K562 (cell line): ENCODE measurements around the gene POC5. TPM values are rescaled to one million over a fixed set of nuclear protein-coding genes. Genes with fewer than 3 reads are reported as not detected.

Experiments used
- ARID4B ChIP-seq: sonication (generic); formaldehyde crosslinking; IDR thresholded peaks from 2 replicates; pipeline ENCODE4 v1.8.0; 2022; ENCODE audit warnings: mild to moderate bottlenecking, missing genetic modification reagents
- BCL6 ChIP-seq: fragments of 250-450 bp; sonication (Bioruptor Pico); IDR thresholded peaks from 2 replicates; pipeline ENCODE4 v1.4.0; 2020
- CCNT2 ChIP-seq: IDR thresholded peaks from 2 replicates; pipeline ENCODE4 v1.6.1; 2011; ENCODE audit warnings: borderline replicate concordance, low read depth, mild to moderate bottlenecking, moderate library complexity, mixed read lengths, low read length; ENCODE audit not compliant: insufficient read length; ENCODE audit errors: extremely low read depth
- CHD1 ChIP-seq: fragments of 200-600 bp; sonication (generic); IDR thresholded peaks from one replicate; pipeline ENCODE4 v1.6.1; 2012; ENCODE audit warnings: mild to moderate bottlenecking, moderate library complexity, low read length, inconsistent platforms
- CHD2 ChIP-seq: IDR thresholded peaks from 2 replicates; pipeline ENCODE4 v1.6.1; 2011; ENCODE audit warnings: low read depth, low read length
- DDX20 ChIP-seq: fragments of 450-650 bp; IDR thresholded peaks from 2 replicates; pipeline ENCODE4 v1.6.1; 2016; ENCODE audit warnings: missing genetic modification characterization, low read depth, mild to moderate bottlenecking, missing compliant biosample characterization, moderate library complexity
- IFI16 ChIP-seq: fragments of 250-450 bp; sonication (Bioruptor Pico); IDR thresholded peaks from 2 replicates; pipeline ENCODE4 v2.1.2; 2022; ENCODE audit warnings: mild to moderate bottlenecking, inconsistent platforms
- KDM1A ChIP-seq, 2 experiments: fragments of 450-650 bp; IDR thresholded peaks; 2 replicates each; pipeline ENCODE4 v1.6.1; 2016; ENCODE audit warnings: mild to moderate bottlenecking in 2 of 2
- MAZ ChIP-seq, 2 experiments: fragments of 450-650 bp in 1 of 2; sonication (generic) in 1 of 2; formaldehyde crosslinking; IDR thresholded peaks in 1 of 2; conservative IDR thresholded peaks in 1 of 2; 2 replicates each; pipeline versions ENCODE4 v1.4.0 to v1.5.0; 2020; ENCODE audit warnings: mild to moderate bottlenecking in 1 of 2, missing genetic modification reagents in 1 of 2
- NR2F6 ChIP-seq: fragments of 450-650 bp; formaldehyde crosslinking; IDR thresholded peaks from 2 replicates; pipeline ENCODE4 v1.4.0; 2020; ENCODE audit warnings: mild to moderate bottlenecking
- POLR2AphosphoS5 ChIP-seq: IDR thresholded peaks from 2 replicates; pipeline ENCODE4 v1.6.1; 2011; ENCODE audit warnings: mild to moderate bottlenecking, low read depth, low read length, moderate library complexity; ENCODE audit not compliant: control insufficient read depth, insufficient read depth
- PTTG1 ChIP-seq: fragments of 450-650 bp; IDR thresholded peaks from 2 replicates; pipeline ENCODE4 v1.6.1; 2016; ENCODE audit warnings: low read depth, mild to moderate bottlenecking, missing genetic modification characterization, missing compliant biosample characterization
- RNF2 ChIP-seq: sonication (generic); IDR thresholded peaks from 2 replicates; pipeline ENCODE4 v1.6.1; 2016
- SMAD3 ChIP-seq: fragments of 450-650 bp; formaldehyde crosslinking; conservative IDR thresholded peaks from 2 replicates; pipeline ENCODE4 v1.4.0; 2020; ENCODE audit warnings: mild to moderate bottlenecking
- SMAD4 ChIP-seq: fragments of 250-450 bp; sonication (Bioruptor Pico); conservative IDR thresholded peaks from 2 replicates; pipeline ENCODE4 v1.8.0; 2021; ENCODE audit warnings: inconsistent platforms, mild to moderate bottlenecking, moderate library complexity
- SMARCA4 ChIP-seq: fragments of 450-650 bp; IDR thresholded peaks from 2 replicates; pipeline ENCODE4 v1.6.1; 2016
- SP1 ChIP-seq: sonication (generic); formaldehyde crosslinking; IDR thresholded peaks from 2 replicates; pipeline ENCODE4 v1.8.1; 2022; ENCODE audit warnings: mild to moderate bottlenecking, missing genetic modification reagents
- ZFPM2 ChIP-seq: fragments of 250-450 bp; sonication (Bioruptor Pico); IDR thresholded peaks from 2 replicates; pipeline ENCODE4 v1.5.1; 2022; ENCODE audit warnings: mild to moderate bottlenecking
- ZNF551 ChIP-seq: fragments of 250-450 bp; sonication (Bioruptor Pico); IDR thresholded peaks from 2 replicates; pipeline ENCODE4 v1.5.0; 2021; ENCODE audit warnings: mild to moderate bottlenecking, moderate library complexity
- polyA plus RNA-seq, 8 experiments: library from polyadenylated mRNA; depleted of rRNA in 4 of 8; stranded (reverse) in 5 of 8; unstranded in 3 of 8; fragments of >200 nt; fragmentation: Nextera tagmentation in 2 of 8; fragmentation: Illumina TruSeq in 1 of 8; extraction: Ambion mirVana in 2 of 8; extraction: Trizol in 1 of 8; gene quantifications; 2 replicates each; pipeline versions ENCODE4 v1.2.1 to v1.2.3, GENCODE V29; 2011 to 2014; ENCODE audit warnings: inconsistent platforms in 1 of 8, missing spikeins in 1 of 8
- total RNA-seq, 7 experiments: library from RNA; depleted of rRNA in 6 of 7; stranded (reverse); fragments of >200 nt in 6 of 7; fragmentation: Illumina TruSeq in 2 of 7; extraction: Trizol in 2 of 7; gene quantifications; 2 replicates each; pipeline versions ENCODE4 v1.2.1 to v1.2.3, GENCODE V29; 2011 to 2021; ENCODE audit warnings: low replicate concordance in 1 of 7
- TF ChIP-seq, protein P1 (sequence below), 3 experiments: IDR thresholded peaks in 2 of 3; conservative IDR thresholded peaks in 1 of 3; 2 replicates each; pipeline ENCODE4 v1.5.1; 2011 to 2012; ENCODE audit warnings: low read length in 3 of 3, mild to moderate bottlenecking in 3 of 3, control low read depth in 2 of 3, improper control_type of control experiment in 1 of 3, inconsistent platforms in 1 of 3, low read depth in 1 of 3, mixed read lengths in 1 of 3, moderate library complexity in 1 of 3; ENCODE audit not compliant: insufficient read depth in 2 of 3
- TF ChIP-seq, protein P2 (sequence below): sonication (generic); formaldehyde crosslinking; IDR thresholded peaks from 2 replicates; pipeline ENCODE4 v1.8.0; 2023; ENCODE audit warnings: mild to moderate bottlenecking, missing genetic modification reagents

POC5 gene
- total and polyA plus RNA-seq, 9 of the 15 experiments (the other 6 are each of a cell fraction or from before 2014, with no cell fraction given): 14.5 to 38.2 (median 27.0) TPM

DNA sequence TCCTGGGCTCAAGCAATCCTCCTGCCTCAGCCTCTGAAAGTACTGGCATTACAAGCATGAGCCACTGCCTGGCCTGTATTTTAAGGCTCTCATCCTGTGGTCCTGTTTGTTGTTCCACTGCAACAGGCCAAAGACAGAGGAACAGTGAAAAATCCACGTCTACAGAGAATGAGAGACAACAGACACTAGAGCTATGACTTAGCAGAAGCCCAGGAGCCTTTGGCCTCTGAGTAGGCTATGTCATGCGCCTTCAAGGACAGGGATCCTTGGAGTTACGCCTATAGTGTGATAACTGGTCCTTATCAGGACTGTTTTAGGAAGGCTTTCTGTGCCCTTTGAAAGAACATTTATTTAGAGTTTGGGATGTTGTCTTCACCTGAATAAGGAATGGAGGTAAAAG, 10.5 kb downstream of the POC5 start (continued):
- TF ChIP-seq MAZ (CRISPR knock-in tag; conservative IDR thresholded peaks at IDR 0.05 in 1 of 2, IDR thresholded peaks at IDR 0.05 in 1 of 2) (no peak), ZNF551 (CRISPR knock-in tag) (no peak), SP1 (no peak), ZFPM2 (CRISPR knock-in tag) (no peak), SMARCA4 (peak; percentile 74), CHD1 (no peak), KDM1A (IDR thresholded peaks at IDR 0.05) (no peak), ARID4B (CRISPR knock-in tag) (no peak), DDX20 (no peak), PTTG1 (tag) (no peak), CHD2 (no peak), SMAD3 (no peak), SMAD4 (CRISPR knock-in tag) (no peak), BCL6 (no peak), IFI16 (CRISPR knock-in tag) (no peak), NR2F6 (CRISPR knock-in tag) (no peak), RNF2 (no peak), POLR2AphosphoS5 (no peak), CCNT2 (no peak)
- TF ChIP-seq, protein P1, sequence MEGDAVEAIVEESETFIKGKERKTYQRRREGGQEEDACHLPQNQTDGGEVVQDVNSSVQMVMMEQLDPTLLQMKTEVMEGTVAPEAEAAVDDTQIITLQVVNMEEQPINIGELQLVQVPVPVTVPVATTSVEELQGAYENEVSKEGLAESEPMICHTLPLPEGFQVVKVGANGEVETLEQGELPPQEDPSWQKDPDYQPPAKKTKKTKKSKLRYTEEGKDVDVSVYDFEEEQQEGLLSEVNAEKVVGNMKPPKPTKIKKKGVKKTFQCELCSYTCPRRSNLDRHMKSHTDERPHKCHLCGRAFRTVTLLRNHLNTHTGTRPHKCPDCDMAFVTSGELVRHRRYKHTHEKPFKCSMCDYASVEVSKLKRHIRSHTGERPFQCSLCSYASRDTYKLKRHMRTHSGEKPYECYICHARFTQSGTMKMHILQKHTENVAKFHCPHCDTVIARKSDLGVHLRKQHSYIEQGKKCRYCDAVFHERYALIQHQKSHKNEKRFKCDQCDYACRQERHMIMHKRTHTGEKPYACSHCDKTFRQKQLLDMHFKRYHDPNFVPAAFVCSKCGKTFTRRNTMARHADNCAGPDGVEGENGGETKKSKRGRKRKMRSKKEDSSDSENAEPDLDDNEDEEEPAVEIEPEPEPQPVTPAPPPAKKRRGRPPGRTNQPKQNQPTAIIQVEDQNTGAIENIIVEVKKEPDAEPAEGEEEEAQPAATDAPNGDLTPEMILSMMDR (IDR thresholded peaks at IDR 0.05 in 2 of 3, conservative IDR thresholded peaks at IDR 0.05 in 1 of 3; ENCODE audit: insufficient read depth in 2 of 3, low read depth in 1 of 3, low read length in 3 of 3): no peak
- TF ChIP-seq, protein P2, sequence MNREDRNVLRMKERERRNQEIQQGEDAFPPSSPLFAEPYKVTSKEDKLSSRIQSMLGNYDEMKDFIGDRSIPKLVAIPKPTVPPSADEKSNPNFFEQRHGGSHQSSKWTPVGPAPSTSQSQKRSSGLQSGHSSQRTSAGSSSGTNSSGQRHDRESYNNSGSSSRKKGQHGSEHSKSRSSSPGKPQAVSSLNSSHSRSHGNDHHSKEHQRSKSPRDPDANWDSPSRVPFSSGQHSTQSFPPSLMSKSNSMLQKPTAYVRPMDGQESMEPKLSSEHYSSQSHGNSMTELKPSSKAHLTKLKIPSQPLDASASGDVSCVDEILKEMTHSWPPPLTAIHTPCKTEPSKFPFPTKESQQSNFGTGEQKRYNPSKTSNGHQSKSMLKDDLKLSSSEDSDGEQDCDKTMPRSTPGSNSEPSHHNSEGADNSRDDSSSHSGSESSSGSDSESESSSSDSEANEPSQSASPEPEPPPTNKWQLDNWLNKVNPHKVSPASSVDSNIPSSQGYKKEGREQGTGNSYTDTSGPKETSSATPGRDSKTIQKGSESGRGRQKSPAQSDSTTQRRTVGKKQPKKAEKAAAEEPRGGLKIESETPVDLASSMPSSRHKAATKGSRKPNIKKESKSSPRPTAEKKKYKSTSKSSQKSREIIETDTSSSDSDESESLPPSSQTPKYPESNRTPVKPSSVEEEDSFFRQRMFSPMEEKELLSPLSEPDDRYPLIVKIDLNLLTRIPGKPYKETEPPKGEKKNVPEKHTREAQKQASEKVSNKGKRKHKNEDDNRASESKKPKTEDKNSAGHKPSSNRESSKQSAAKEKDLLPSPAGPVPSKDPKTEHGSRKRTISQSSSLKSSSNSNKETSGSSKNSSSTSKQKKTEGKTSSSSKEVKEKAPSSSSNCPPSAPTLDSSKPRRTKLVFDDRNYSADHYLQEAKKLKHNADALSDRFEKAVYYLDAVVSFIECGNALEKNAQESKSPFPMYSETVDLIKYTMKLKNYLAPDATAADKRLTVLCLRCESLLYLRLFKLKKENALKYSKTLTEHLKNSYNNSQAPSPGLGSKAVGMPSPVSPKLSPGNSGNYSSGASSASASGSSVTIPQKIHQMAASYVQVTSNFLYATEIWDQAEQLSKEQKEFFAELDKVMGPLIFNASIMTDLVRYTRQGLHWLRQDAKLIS (CRISPR knock-in tag): no peak
